H1 (cell line): ENCODE results near the gene NT5M. TPM values are rescaled to one million over a fixed set of nuclear protein-coding genes. Genes with fewer than 3 reads are reported as not detected.

Experiments
- CTCF ChIA-PET: fragments of 300-600 bp; sonication (Branson Sonifier 250); formaldehyde crosslinking; loops from one replicate; lab custom pipeline; 2021; ENCODE audit not compliant: partially characterized antibody; lab: Charles Lee
- POLR2A ChIA-PET: fragments of 300-600 bp; sonication (Branson Sonifier 250); formaldehyde crosslinking; loops from one replicate; lab custom pipeline; 2021; ENCODE audit warnings: inconsistent platforms; ENCODE audit not compliant: partially characterized antibody; lab: Charles Lee
- DNase-seq, 2 experiments: peaks; one replicate each; pipeline versions ENCODE4 v3.0.0 to v3.0.0-alpha.2; 2010 to 2022; ENCODE audit warnings: low spot score in 2 of 2, low read depth in 1 of 2, mixed read lengths in 1 of 2
- FAIRE-seq: peaks from 2 replicates; lab custom pipeline; 2011; peaks lifted over from hg19 to GRCh38; lab: Jason Lieb, UNC
- H2AFZ ChIP-seq: 2 replicates; pipeline ENCODE4 v1.8.1; 2012; ENCODE audit warnings: low read length, inconsistent platforms
- H2AK5ac ChIP-seq: 2 replicates; pipeline ENCODE4 v1.6.1; 2013; ENCODE audit warnings: low read depth, low read length
- H2BK120ac ChIP-seq: replicated peaks from 2 replicates; pipeline ENCODE3; 2013; ENCODE audit warnings: low read depth, low read length, inconsistent platforms
- H2BK12ac ChIP-seq: 2 replicates; pipeline ENCODE4 v1.6.1; 2013; ENCODE audit warnings: low read depth, low read length
- H2BK15ac ChIP-seq: 2 replicates; pipeline ENCODE4 v1.6.1; 2013; ENCODE audit warnings: low read length
- H2BK20ac ChIP-seq: 2 replicates; pipeline ENCODE4 v1.6.1; 2013; ENCODE audit warnings: low read length
- H2BK5ac ChIP-seq: 2 replicates; pipeline ENCODE4 v1.6.1; 2013; ENCODE audit warnings: low read depth, low read length
- H3K14ac ChIP-seq: 2 replicates; pipeline ENCODE4 v1.6.1; 2013; ENCODE audit warnings: inconsistent platforms; ENCODE audit not compliant: insufficient read length
- H3K18ac ChIP-seq: 2 replicates; pipeline ENCODE4 v1.6.1; 2013; ENCODE audit warnings: low read length; ENCODE audit errors: extremely low read depth
- H3K23ac ChIP-seq: 2 replicates; pipeline ENCODE4 v1.6.1; 2013; ENCODE audit warnings: inconsistent platforms; ENCODE audit not compliant: insufficient read length
- H3K23me2 ChIP-seq: 2 replicates; pipeline ENCODE4 v1.6.1; 2013; ENCODE audit warnings: low read depth, low read length
- H3K27ac ChIP-seq: 2 replicates; pipeline ENCODE4 v1.6.1; 2011; ENCODE audit warnings: low read depth, low read length, inconsistent platforms
- H3K27me3 ChIP-seq, 4 experiments: replicated peaks in 1 of 4; 1 replicate in 1 of 4; 2 replicates in 3 of 4; pipeline versions ENCODE4 v1.6.1 to v1.8.1; 2011 to 2013; ENCODE audit warnings: low read length in 3 of 4, mild to moderate bottlenecking in 3 of 4, inconsistent platforms in 2 of 4, mixed read lengths in 2 of 4, moderate library complexity in 1 of 4; ENCODE audit not compliant: control insufficient read depth in 3 of 4, insufficient read depth in 3 of 4; ENCODE audit errors: extremely low read depth in 1 of 4
- H3K36me3 ChIP-seq, 4 experiments: 2 replicates each; pipeline versions ENCODE4 v1.6.1 to v1.8.1; 2011 to 2013; ENCODE audit warnings: mild to moderate bottlenecking in 4 of 4, low read length in 3 of 4, moderate library complexity in 2 of 4, control low read depth in 1 of 4, inconsistent platforms in 1 of 4; ENCODE audit not compliant: insufficient read depth in 4 of 4, control insufficient read depth in 2 of 4
- H3K4ac ChIP-seq: replicated peaks from 2 replicates; pipeline ENCODE3; 2013; ENCODE audit warnings: low read length, low read depth, mixed read lengths, inconsistent platforms; ENCODE audit not compliant: insufficient read length
- H3K4me1 ChIP-seq, 4 experiments: replicated peaks in 1 of 4; 1 replicate in 1 of 4; 2 replicates in 3 of 4; pipeline versions ENCODE4 v1.6.1 to v1.8.1; 2011 to 2013; ENCODE audit warnings: low read length in 3 of 4, inconsistent platforms in 2 of 4, mixed read lengths in 1 of 4; ENCODE audit not compliant: insufficient read depth in 4 of 4, control insufficient read depth in 3 of 4
- H3K4me2 ChIP-seq, 2 experiments: 2 replicates each; pipeline versions ENCODE4 v1.6.1 to v1.8.1; 2011 to 2013; ENCODE audit warnings: low read depth in 2 of 2, low read length in 2 of 2, control low read depth in 1 of 2, inconsistent platforms in 1 of 2, mild to moderate bottlenecking in 1 of 2; ENCODE audit not compliant: insufficient read depth in 1 of 2
- H3K4me3 ChIP-seq, 4 experiments: fragments of 200-600, 300-600 bp in 1 of 4; sonication (generic), shearing (Covaris generic), sonication (Bioruptor Twin) in 1 of 4; 2 replicates each; pipeline versions ENCODE4 v1.5.1 to v1.8.1; 2011 to 2016; ENCODE audit warnings: low read length in 4 of 4, low read depth in 3 of 4, control low read depth in 2 of 4, inconsistent platforms in 2 of 4, mild to moderate bottlenecking in 2 of 4, mixed read lengths in 1 of 4, moderate library complexity in 1 of 4; ENCODE audit not compliant: insufficient read depth in 2 of 4; ENCODE audit errors: extremely low read depth in 1 of 4
- H3K56ac ChIP-seq: replicated peaks from 2 replicates; pipeline ENCODE3; 2013; ENCODE audit warnings: low read depth, mild to moderate bottlenecking, mixed read lengths, low read length, inconsistent platforms; ENCODE audit not compliant: insufficient read length
- H3K79me1 ChIP-seq: 2 replicates; pipeline ENCODE4 v1.6.1; 2013; ENCODE audit warnings: low read depth, low read length, control low read depth
- H3K79me2 ChIP-seq, 2 experiments: 2 replicates each; pipeline versions ENCODE4 v1.6.1 to v1.8.1; 2012 to 2013; ENCODE audit warnings: low read length in 2 of 2, mild to moderate bottlenecking in 2 of 2, inconsistent platforms in 1 of 2; ENCODE audit not compliant: insufficient read depth in 2 of 2, control insufficient read depth in 1 of 2
- H3K9ac ChIP-seq, 4 experiments: replicated peaks in 1 of 4; 1 replicate in 1 of 4; 2 replicates in 3 of 4; pipeline versions ENCODE4 v1.6.1 to v1.8.1; 2011 to 2013; ENCODE audit warnings: low read depth in 3 of 4, low read length in 3 of 4, control low read depth in 2 of 4, mild to moderate bottlenecking in 2 of 4, moderate library complexity in 2 of 4, inconsistent platforms in 1 of 4; ENCODE audit errors: extremely low read depth in 1 of 4
- H3K9me3 ChIP-seq, 2 experiments: 2 replicates each; pipeline versions ENCODE4 v1.6.1 to v1.8.1; 2012 to 2013; ENCODE audit warnings: mild to moderate bottlenecking in 2 of 2, moderate library complexity in 2 of 2, control low read depth in 1 of 2, inconsistent platforms in 1 of 2, low read depth in 1 of 2, low read length in 1 of 2, mixed read lengths in 1 of 2; ENCODE audit not compliant: insufficient read depth in 2 of 2
- H4K20me1 ChIP-seq, 2 experiments: replicated peaks in 1 of 2; 2 replicates each; pipeline versions ENCODE3 to v1.8.1; 2011 to 2013; ENCODE audit warnings: inconsistent platforms in 2 of 2, low read length in 2 of 2, mild to moderate bottlenecking in 1 of 2; ENCODE audit not compliant: insufficient read depth in 2 of 2, control insufficient read depth in 1 of 2
- H4K5ac ChIP-seq: 2 replicates; pipeline ENCODE4 v1.6.1; 2013; ENCODE audit warnings: low read length, low read depth, mixed read lengths, inconsistent platforms; ENCODE audit not compliant: insufficient read length
- H4K8ac ChIP-seq: 2 replicates; pipeline ENCODE4 v1.8.0; 2013; ENCODE audit warnings: mild to moderate bottlenecking, moderate library complexity, low read length, inconsistent platforms; ENCODE audit not compliant: insufficient read depth; ENCODE audit errors: extremely low read depth
- H4K91ac ChIP-seq: replicated peaks from 2 replicates; pipeline ENCODE3; 2013; ENCODE audit warnings: low read length, mixed read lengths, inconsistent platforms; ENCODE audit not compliant: insufficient read length
- CEBPB ChIP-seq: IDR thresholded peaks from 2 replicates; pipeline ENCODE4 v1.6.1; 2012; ENCODE audit warnings: low read depth, low read length
- WGBS, 2 experiments: shearing (Covaris generic) in 1 of 2; methylation state at CpG; one replicate each; pipeline versions ENCODE4 v1.1.6 to v1.1.7; 2013 to 2015; ENCODE audit warnings: low lambda C conversion rate in 2 of 2, mixed read lengths in 2 of 2, inconsistent platforms in 1 of 2, low coverage in 1 of 2, missing lambda C conversion rate in 1 of 2; ENCODE audit not compliant: insufficient replicate concordance in 2 of 2, insufficient coverage in 1 of 2, insufficient read length in 1 of 2; ENCODE audit errors: extremely low coverage in 1 of 2, missing lambda C conversion rate in 1 of 2; 5-methylcytosine and 5-hydroxymethylcytosine counted together
- polyA plus RNA-seq, 7 experiments: library from polyadenylated mRNA; depleted of rRNA in 3 of 7; stranded (reverse) in 5 of 7; unstranded in 2 of 7; fragments of >200 nt in 5 of 7; fragments of 200-250 nt in 2 of 7; gene quantifications; 1 replicate in 5 of 7; 2 replicates in 1 of 7; 4 replicates in 1 of 7; pipeline versions ENCODE4 v1.2.1 to v1.2.3, GENCODE V29; 2011 to 2013; ENCODE audit warnings: missing spikeins in 2 of 7, mixed read lengths in 2 of 7
- total RNA-seq: library from RNA; stranded (reverse); fragmentation: NEBNext Ultra II Directional; extraction: Animal tissue kit (Norgen Biotek cat#: 25700); gene quantifications from 2 replicates; pipeline ENCODE4 v1.2.1, GENCODE V29; 2021

Gene NT5M
- total and polyA plus RNA-seq, 2 of the 8 experiments (the other 6 are each of a cell fraction or from before 2014, with no cell fraction given), result 7.6 to 18.2 TPM

DNA sequence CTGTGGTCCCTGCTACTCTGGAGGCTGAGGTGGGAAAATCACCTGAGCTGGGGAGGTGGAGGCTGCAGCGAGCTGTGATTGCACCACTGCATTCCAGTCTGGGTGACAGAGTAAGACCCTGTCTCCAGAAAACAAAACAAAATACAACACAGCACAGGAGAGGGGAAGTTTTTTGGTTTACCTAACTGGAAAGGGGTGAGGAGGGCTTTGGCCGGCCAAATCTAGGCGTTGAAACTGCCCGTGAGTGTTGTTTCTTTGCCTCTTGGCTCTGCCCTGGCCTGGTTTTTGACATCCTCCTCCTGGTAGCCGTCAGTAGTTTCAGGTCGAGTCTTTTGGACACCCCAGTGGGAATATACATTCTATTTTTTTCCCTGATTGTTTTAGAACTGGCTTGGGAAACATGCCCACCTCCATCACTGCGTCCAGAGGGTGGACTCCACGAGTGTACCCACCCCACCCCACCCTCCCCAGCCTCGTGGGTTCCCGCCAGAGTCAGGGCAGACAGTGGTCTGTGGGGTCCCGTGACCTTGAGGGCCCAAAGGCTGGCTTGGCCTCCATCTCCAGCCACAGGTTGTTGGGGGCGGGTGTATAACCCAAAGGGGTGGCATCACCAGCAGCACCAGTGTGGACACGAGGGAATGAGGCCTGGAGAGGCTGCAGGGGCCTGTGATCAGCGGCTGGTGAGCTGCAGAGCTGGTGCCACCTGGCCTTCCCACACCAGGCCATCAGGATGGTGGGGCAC, 42.7 kb downstream of the NT5M start:
- Histone ChIP-seq H3K27me3 (no peaks in the 10 kb centered on the region), H3K27ac (no peak overlapping the region)
- CTCF ChIA-PET, result interaction anchor here (0.6 to 4.2 kb wide), 6 partner anchors 9 to 226 kb away, joined by 3 to 22 read pairs (median 3); no protein-coding TSS in a partner anchor

More for the DNA sequence above, 42.7 kb downstream of the NT5M start:
- no peak for TF ChIP-seq CEBPB
- Histone ChIP-seq H3K4me1 (peaks cover 0 to 6% (median 5%) of the 10 kb centered on the region in 4 experiments; a peak in 5 of 7 replicates), H3K23me2 (no peaks in the 10 kb centered on the region; the same call in 1 of the 2 replicates), H3K4me2 (no peak overlapping the region), H3K36me3 (no peaks in the 10 kb centered on the region), H2AFZ (no peak overlapping the region), H3K79me1 (no peaks in the 10 kb centered on the region), H3K14ac (no peak overlapping the region), H3K56ac (no peak overlapping the region), H2BK15ac (no peak overlapping the region), H4K91ac (no peak overlapping the region), H3K9me3 (no peaks in the 10 kb centered on the region), H3K18ac (no peak overlapping the region), H2AK5ac (no peak overlapping the region), H2BK12ac (no peak overlapping the region), H3K23ac (no peak overlapping the region), H2BK5ac (no peak overlapping the region; the same call in 1 of the 2 replicates), H3K79me2 (no peaks in the 10 kb centered on the region), H4K8ac (no peak overlapping the region; the same call in 1 of the 2 replicates), H3K4me3 (no peak overlapping the region), H4K20me1 (no peaks in the 10 kb centered on the region), H3K4ac (no peak overlapping the region), H3K9ac (no peak overlapping the region), H2BK20ac (no peak overlapping the region), H2BK120ac (no peak overlapping the region), H4K5ac (no peak overlapping the region)
- POLR2A ChIA-PET, result no interaction called here
- DNase-seq (peak in 1 of 2 experiments; percentile 23), FAIRE-seq (no peak)
- 86% methylated on average over 10 of the region's 14 CpGs; no CpG with 5 or more reads in 1 of the 2 experiments for WGBS, 2 experiments
